ENCODE measurements around the gene LATS1. TPM values are rescaled to one million over a fixed set of nuclear protein-coding genes. Genes with fewer than 3 reads are reported as not detected.

LATS1 gene
- total and polyA plus RNA-seq, 2 of the 8 experiments (the other 6 are each of a cell fraction or from before 2014, with no cell fraction given) = 8.9 to 21.7 TPM

- no peak for TF ChIP-seq HDAC6 (IDR thresholded peaks at IDR 0.05; ENCODE audit: low read depth, low read length)
- no peak for TF ChIP-seq SAP30 (IDR thresholded peaks at IDR 0.05; ENCODE audit: insufficient read depth, insufficient replicate concordance, low read length)
- no peak for TF ChIP-seq NANOG (IDR thresholded peaks at IDR 0.05; ENCODE audit: insufficient read depth, low read depth, low read length, poor library complexity, severe bottlenecking)
- no peak for TF ChIP-seq SP2 (IDR thresholded peaks at IDR 0.05; ENCODE audit: low read length)
- TF ChIP-seq HDAC2 (IDR thresholded peaks at IDR 0.05; ENCODE audit: borderline replicate concordance in 1 of 2, low read depth in 2 of 2, low read length in 2 of 2) = no peak
- TF ChIP-seq ASH2L (IDR thresholded peaks at IDR 0.05; ENCODE audit: low read length) = no peak
- no peak for TF ChIP-seq SP4 (IDR thresholded peaks at IDR 0.05; ENCODE audit: low read length)
Measured at GRCh38 chr6:149698175-149698574, 19.7 kb downstream of the LATS1 start (continued).

Data from H1 (cell line).